SU-DHL-6 (cell line): ENCODE results near the gene SNX17.

Experiments used
- CTCF ChIP-seq: fragments of 200-600 bp; sonication (generic); IDR thresholded peaks from one replicate; pipeline ENCODE4 v1.5.1; 2017; ENCODE audit warnings: antibody characterized with exemption, mild to moderate bottlenecking, low read length, moderate library complexity; ENCODE audit not compliant: insufficient read depth, poor library complexity, severe bottlenecking
- EZH2phosphoT487 ChIP-seq: fragments of 200-600 bp; sonication (generic), shearing (Covaris generic); conservative IDR thresholded peaks from 2 replicates; pipeline ENCODE4 v1.6.1; 2018; ENCODE audit warnings: mild to moderate bottlenecking, antibody characterized with exemption, low read length, moderate library complexity, mixed read lengths

GRCh38 chr2:27351802-27352598 is 18.4 kb upstream of the SNX17 start:
- no peak for TF ChIP-seq CTCF
- TF ChIP-seq EZH2phosphoT487 = no peak
